HG02759 (cell line): ENCODE results near the gene LDLRAD2.
"Not testable (repeated sequence)": the region's sequence is repeated elsewhere in the genome, so short reads cannot be mapped to it uniquely, and the experiment has no call there.

Experiments used
- ATAC-seq: cut with Tn5 transposase; IDR thresholded peaks from one replicate; pipeline ENCODE4 v1.9.1; 2021; ENCODE audit warnings: mild to moderate bottlenecking, moderate library complexity; ENCODE audit not compliant: unreplicated experiment

Gene LDLRAD2

GRCh38 chr1:21783679-21784603, 28.1 kb upstream of the LDLRAD2 start:
- no peak for ATAC-seq

GRCh38 chr1:21785764-21786163, 26.3 kb upstream of the LDLRAD2 start:
- ATAC-seq: not testable (repeated sequence)

GRCh38 chr1:21786640-21787039, 25.4 kb upstream of the LDLRAD2 start:
- ATAC-seq: no peak

GRCh38 chr1:21793104-21793503, 19.0 kb upstream of the LDLRAD2 start:
- no peak for ATAC-seq

- ATAC-seq: no peak
These were observed 17.4 kb upstream of the LDLRAD2 start for GRCh38 chr1:21794656-21795055.

- ATAC-seq: no peak
These were observed 17.0 kb upstream of the LDLRAD2 start for GRCh38 chr1:21795075-21795474.

- ATAC-seq: no peak
These were observed 12.3 kb upstream of the LDLRAD2 start for GRCh38 chr1:21799730-21800129.

- ATAC-seq: no peak
These were observed 11.0 kb upstream of the LDLRAD2 start for GRCh38 chr1:21801100-21801499.

- ATAC-seq: no peak
These were observed 7.5 kb upstream of the LDLRAD2 start for GRCh38 chr1:21804536-21804935.

GRCh38 chr1:21813542-21813941, 1.5 kb downstream of the LDLRAD2 start:
- ATAC-seq: no peak

GRCh38 chr1:21814241-21814918, 2.3 kb downstream of the LDLRAD2 start:
- peak; percentile 53 for ATAC-seq

- no peak for ATAC-seq
These were observed 3.0 kb downstream of the LDLRAD2 start for GRCh38 chr1:21814981-21815582.

- ATAC-seq: no peak
These were observed 3.8 kb downstream of the LDLRAD2 start for GRCh38 chr1:21815724-21816321.

- ATAC-seq: no peak
These were observed 4.7 kb downstream of the LDLRAD2 start for GRCh38 chr1:21816602-21817302.

GRCh38 chr1:21818656-21819055, 6.6 kb downstream of the LDLRAD2 start:
- ATAC-seq: no peak

GRCh38 chr1:21820597-21821232, 8.7 kb downstream of the LDLRAD2 start:
- ATAC-seq: no peak

GRCh38 chr1:21821385-21822019, 9.4 kb downstream of the LDLRAD2 start:
- ATAC-seq: no peak

- ATAC-seq: no peak
These were observed 10.3 kb downstream of the LDLRAD2 start for GRCh38 chr1:21822349-21822748.

- ATAC-seq: no peak
These were observed 11.3 kb downstream of the LDLRAD2 start for GRCh38 chr1:21823206-21823979.
